ENCODE measurements around the gene SEMA5A.

SEMA5A gene

GRCh38 chr5:9582406-9582805 lies 36.5 kb upstream of the SEMA5A start:
- TF ChIP-seq CTCF (IDR thresholded peaks at IDR 0.05): no peak
- Mint-ChIP-seq H3K36me3 (ENCODE audit: low read depth) (no peaks in the 10 kb centered on the region), H3K4me1 (peaks cover 3% of the 10 kb centered on the region), H3K9me3 (no peaks in the 10 kb centered on the region), H3K27me3 (ENCODE audit: low read depth, poor library complexity) (no peaks in the 10 kb centered on the region), H3K27ac (no peak overlapping the region), H3K4me3 (no peak overlapping the region)
- no peak for DNase-seq

DNA sequence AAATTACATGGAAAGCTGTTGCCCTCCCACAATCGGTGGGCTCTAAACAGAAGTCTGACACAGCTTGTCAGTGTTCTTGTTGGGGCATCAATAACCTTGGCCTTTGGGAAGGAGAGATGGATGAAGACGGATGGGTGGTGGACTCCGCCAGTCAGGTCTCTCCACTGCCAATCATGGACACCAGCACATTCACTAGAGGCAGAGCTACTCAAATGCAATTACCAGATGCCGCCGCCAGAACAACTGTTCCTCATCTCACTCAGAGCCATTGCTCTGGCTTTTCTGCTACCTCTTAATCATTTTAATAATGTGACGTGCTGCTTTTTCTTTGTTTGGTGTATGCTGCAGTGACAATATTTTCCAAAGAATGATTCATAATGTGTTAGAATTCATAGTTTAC lies 27.9 kb upstream of the SEMA5A start:
- no peak overlapping the region for H3K27ac Mint-ChIP-seq
- no peaks in the 10 kb centered on the region for H3K36me3 Mint-ChIP-seq (ENCODE audit: low read depth)
- DNase-seq: no peak
- TF ChIP-seq CTCF (IDR thresholded peaks at IDR 0.05): no peak
- H3K4me3 Mint-ChIP-seq: no peak overlapping the region
- H3K27me3 Mint-ChIP-seq (ENCODE audit: low read depth, poor library complexity): peaks cover 10% of the 10 kb centered on the region
- H3K9me3 Mint-ChIP-seq: no peaks in the 10 kb centered on the region
- H3K4me1 Mint-ChIP-seq: no peaks in the 10 kb centered on the region

DNA sequence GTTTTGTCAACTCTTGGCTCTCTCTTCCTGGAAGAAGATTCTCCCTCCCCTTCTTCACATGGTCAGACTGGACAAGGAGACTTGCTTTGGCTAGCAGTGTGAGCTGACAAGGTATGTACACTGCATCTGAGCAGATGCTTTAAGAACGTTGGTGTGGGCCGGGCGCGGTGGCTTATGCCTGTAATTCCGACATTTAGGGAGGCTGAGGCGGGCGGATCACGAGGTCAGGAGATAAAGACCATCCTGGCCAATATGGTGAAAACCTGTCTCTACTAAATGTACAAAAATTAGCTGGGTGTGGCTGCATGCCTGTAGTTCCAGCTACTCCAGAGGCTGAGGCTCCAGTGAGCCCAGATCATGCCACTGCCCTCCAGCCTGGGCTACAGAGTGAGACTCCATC lies 26.4 kb upstream of the SEMA5A start:
- Mint-ChIP-seq H3K9me3 (no peaks in the 10 kb centered on the region), H3K36me3 (ENCODE audit: low read depth) (no peaks in the 10 kb centered on the region), H3K4me3 (no peak overlapping the region), H3K4me1 (no peaks in the 10 kb centered on the region), H3K27me3 (ENCODE audit: low read depth, poor library complexity) (peaks cover 10% of the 10 kb centered on the region), H3K27ac (no peak overlapping the region)
- TF ChIP-seq CTCF (IDR thresholded peaks at IDR 0.05): no peak
- DNase-seq: no peak

GRCh38 chr5:9570876-9571275 lies 25.0 kb upstream of the SEMA5A start:
- peaks cover 4% of the 10 kb centered on the region for H3K9me3 Mint-ChIP-seq
- peaks cover 7% of the 10 kb centered on the region for H3K27me3 Mint-ChIP-seq (ENCODE audit: low read depth, poor library complexity)
- H3K27ac Mint-ChIP-seq: no peak overlapping the region
- no peaks in the 10 kb centered on the region for H3K4me1 Mint-ChIP-seq
- no peak overlapping the region for H3K4me3 Mint-ChIP-seq
- TF ChIP-seq CTCF (IDR thresholded peaks at IDR 0.05): no peak
- DNase-seq: no peak
- H3K36me3 Mint-ChIP-seq (ENCODE audit: low read depth): no peaks in the 10 kb centered on the region

DNA sequence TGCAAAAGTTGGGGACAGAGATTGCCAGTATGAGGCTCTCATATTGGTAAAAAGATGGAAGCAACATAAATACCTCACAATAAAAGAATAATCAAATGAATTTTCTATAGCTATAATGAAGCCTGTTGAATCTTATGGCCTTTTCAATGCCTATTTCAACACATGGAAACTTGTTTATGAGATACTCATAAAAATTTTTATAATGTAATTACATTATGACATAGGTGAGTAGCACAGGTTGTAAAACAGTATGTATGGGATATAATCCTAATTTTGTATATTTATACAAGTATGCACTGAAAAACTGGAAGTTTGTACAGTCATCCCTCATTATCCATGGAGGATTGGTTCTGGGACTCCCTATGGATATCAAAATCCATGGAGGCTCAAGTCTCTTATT lies 21.2 kb upstream of the SEMA5A start:
- peaks cover 3% of the 10 kb centered on the region for H3K27me3 Mint-ChIP-seq (ENCODE audit: low read depth, poor library complexity)
- no peak for DNase-seq
- H3K36me3 Mint-ChIP-seq (ENCODE audit: low read depth): no peaks in the 10 kb centered on the region
- peaks cover 6% of the 10 kb centered on the region for H3K4me1 Mint-ChIP-seq
- H3K27ac Mint-ChIP-seq: no peak overlapping the region
- peaks cover 8% of the 10 kb centered on the region for H3K9me3 Mint-ChIP-seq
- H3K4me3 Mint-ChIP-seq: no peak overlapping the region
- TF ChIP-seq CTCF (IDR thresholded peaks at IDR 0.05): no peak

GRCh38 chr5:9564752-9565151 lies 18.9 kb upstream of the SEMA5A start:
- no peak for TF ChIP-seq CTCF (IDR thresholded peaks at IDR 0.05)

More at GRCh38 chr5:9564752-9565151, 18.9 kb upstream of the SEMA5A start:
- Mint-ChIP-seq H3K9me3 (peaks cover 8% of the 10 kb centered on the region), H3K36me3 (ENCODE audit: low read depth) (no peaks in the 10 kb centered on the region), H3K27me3 (ENCODE audit: low read depth, poor library complexity) (no peaks in the 10 kb centered on the region), H3K27ac (no peak overlapping the region), H3K4me1 (peaks cover 12% of the 10 kb centered on the region), H3K4me3 (no peak overlapping the region)
- no peak for DNase-seq

All from nephron progenitor cell (in vitro differentiated cells).